ENCODE data around the gene HTATIP2. TPM values are rescaled to one million over a fixed set of nuclear protein-coding genes. Genes with fewer than 3 reads are reported as not detected.

The HTATIP2 gene
- total and polyA plus RNA-seq, 9 of the 15 experiments (the other 6 are each of a cell fraction or from before 2014, with no cell fraction given) = 48.3 to 90.9 (median 64.4) TPM

DNA sequence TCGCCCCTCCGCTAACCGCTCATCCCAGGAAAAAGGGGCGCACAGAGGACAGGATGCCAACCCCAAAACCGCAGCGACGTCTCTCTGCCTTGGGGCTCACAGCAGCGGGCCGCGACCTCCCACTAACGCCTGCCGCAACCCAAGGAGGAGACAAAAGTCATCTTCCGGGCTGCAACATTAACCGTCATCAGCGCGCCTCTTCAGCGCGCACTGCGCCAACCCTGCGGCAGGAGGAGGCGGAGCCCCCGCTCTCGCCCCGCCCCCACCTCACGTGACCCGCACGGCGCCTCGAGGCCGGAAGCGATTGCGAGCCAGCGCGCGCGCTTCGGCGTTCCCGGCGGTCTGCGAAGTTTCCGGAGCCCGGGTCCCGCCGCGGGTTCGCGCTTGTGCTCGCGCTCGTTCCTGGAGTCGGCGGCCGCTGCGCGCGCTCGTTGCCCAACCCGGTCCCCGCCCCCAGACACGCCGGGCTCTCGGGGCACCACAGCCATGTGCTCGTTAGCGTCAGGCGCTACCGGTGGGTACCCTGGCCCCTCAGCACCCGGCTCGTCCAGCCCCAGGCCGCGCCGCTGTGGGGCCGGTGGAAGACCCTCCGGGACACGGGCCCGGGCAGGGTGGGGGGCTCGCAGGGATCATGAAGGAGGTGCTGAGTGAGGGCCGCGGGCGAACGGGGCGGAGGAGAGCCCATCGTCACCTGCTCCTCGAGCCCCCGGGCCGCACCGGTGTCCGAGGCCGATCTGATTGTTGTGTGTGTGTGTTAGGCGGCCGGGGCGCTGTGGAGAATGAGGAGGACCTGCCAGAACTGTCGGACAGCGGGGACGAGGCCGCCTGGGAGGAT is 24.0 kb downstream of the HTATIP2 start, which contains the start of gene PRMT3 (continued):
- TF ChIP-seq, protein P1, sequence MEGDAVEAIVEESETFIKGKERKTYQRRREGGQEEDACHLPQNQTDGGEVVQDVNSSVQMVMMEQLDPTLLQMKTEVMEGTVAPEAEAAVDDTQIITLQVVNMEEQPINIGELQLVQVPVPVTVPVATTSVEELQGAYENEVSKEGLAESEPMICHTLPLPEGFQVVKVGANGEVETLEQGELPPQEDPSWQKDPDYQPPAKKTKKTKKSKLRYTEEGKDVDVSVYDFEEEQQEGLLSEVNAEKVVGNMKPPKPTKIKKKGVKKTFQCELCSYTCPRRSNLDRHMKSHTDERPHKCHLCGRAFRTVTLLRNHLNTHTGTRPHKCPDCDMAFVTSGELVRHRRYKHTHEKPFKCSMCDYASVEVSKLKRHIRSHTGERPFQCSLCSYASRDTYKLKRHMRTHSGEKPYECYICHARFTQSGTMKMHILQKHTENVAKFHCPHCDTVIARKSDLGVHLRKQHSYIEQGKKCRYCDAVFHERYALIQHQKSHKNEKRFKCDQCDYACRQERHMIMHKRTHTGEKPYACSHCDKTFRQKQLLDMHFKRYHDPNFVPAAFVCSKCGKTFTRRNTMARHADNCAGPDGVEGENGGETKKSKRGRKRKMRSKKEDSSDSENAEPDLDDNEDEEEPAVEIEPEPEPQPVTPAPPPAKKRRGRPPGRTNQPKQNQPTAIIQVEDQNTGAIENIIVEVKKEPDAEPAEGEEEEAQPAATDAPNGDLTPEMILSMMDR (IDR thresholded peaks at IDR 0.05 in 2 of 3, conservative IDR thresholded peaks at IDR 0.05 in 1 of 3; ENCODE audit: insufficient read depth in 2 of 3, low read depth in 1 of 3, low read length in 3 of 3) = peak in 1 of 3 experiments; percentile 97; a peak in 2 of 6 replicates
- no peak for TF ChIP-seq KLF10 (CRISPR knock-in tag; IDR thresholded peaks at IDR 0.05)
- TF ChIP-seq HSF4 (CRISPR knock-in tag; IDR thresholded peaks at IDR 0.05; ENCODE audit: borderline replicate concordance) = no peak
- peak; percentile 47; the same call in 1 of the 2 replicates for TF ChIP-seq NR2C2 (CRISPR knock-in tag; IDR thresholded peaks at IDR 0.05)
- peak; percentile 80 for TF ChIP-seq NR2C2 (tag; IDR thresholded peaks at IDR 0.05)
- peak; percentile 62 for TF ChIP-seq TAF9B (IDR thresholded peaks at IDR 0.05; ENCODE audit: partially characterized antibody)
- no peak for TF ChIP-seq ZSCAN29 (IDR thresholded peaks at IDR 0.05)
- TF ChIP-seq, protein P2, sequence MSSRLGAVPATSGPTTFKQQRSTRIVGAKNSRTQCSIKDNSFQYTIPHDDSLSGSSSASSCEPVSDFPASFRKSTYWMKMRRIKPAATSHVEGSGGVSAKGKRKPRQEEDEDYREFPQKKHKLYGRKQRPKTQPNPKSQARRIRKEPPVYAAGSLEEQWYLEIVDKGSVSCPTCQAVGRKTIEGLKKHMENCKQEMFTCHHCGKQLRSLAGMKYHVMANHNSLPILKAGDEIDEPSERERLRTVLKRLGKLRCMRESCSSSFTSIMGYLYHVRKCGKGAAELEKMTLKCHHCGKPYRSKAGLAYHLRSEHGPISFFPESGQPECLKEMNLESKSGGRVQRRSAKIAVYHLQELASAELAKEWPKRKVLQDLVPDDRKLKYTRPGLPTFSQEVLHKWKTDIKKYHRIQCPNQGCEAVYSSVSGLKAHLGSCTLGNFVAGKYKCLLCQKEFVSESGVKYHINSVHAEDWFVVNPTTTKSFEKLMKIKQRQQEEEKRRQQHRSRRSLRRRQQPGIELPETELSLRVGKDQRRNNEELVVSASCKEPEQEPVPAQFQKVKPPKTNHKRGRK (tag; IDR thresholded peaks at IDR 0.05) = no peak
- TF ChIP-seq ZZZ3 (IDR thresholded peaks at IDR 0.05) = no peak; the same call in 1 of the 2 replicates
- no peak for TF ChIP-seq PYGO2 (tag; IDR thresholded peaks at IDR 0.05)
- TF ChIP-seq, protein P3, sequence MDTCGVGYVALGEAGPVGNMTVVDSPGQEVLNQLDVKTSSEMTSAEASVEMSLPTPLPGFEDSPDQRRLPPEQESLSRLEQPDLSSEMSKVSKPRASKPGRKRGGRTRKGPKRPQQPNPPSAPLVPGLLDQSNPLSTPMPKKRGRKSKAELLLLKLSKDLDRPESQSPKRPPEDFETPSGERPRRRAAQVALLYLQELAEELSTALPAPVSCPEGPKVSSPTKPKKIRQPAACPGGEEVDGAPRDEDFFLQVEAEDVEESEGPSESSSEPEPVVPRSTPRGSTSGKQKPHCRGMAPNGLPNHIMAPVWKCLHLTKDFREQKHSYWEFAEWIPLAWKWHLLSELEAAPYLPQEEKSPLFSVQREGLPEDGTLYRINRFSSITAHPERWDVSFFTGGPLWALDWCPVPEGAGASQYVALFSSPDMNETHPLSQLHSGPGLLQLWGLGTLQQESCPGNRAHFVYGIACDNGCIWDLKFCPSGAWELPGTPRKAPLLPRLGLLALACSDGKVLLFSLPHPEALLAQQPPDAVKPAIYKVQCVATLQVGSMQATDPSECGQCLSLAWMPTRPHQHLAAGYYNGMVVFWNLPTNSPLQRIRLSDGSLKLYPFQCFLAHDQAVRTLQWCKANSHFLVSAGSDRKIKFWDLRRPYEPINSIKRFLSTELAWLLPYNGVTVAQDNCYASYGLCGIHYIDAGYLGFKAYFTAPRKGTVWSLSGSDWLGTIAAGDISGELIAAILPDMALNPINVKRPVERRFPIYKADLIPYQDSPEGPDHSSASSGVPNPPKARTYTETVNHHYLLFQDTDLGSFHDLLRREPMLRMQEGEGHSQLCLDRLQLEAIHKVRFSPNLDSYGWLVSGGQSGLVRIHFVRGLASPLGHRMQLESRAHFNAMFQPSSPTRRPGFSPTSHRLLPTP (IDR thresholded peaks at IDR 0.05; ENCODE audit: borderline replicate concordance, extremely low read depth, insufficient read length) = no peak

All from K562 (cell line).